Inflammatory macrophage treated with lipopolysaccharide for 1 hour (primary cell): ENCODE measurements around the gene MAPK12.
"Not testable (repeated sequence)": the region's sequence is repeated elsewhere in the genome, so short reads cannot be mapped to it uniquely, and the experiment has no call there.

Source experiments
- DNase-seq, 2 donors: peaks; one replicate each; pipeline ENCODE4 v3.0.0-alpha.2; 2020 to 2022

Gene MAPK12

DNA sequence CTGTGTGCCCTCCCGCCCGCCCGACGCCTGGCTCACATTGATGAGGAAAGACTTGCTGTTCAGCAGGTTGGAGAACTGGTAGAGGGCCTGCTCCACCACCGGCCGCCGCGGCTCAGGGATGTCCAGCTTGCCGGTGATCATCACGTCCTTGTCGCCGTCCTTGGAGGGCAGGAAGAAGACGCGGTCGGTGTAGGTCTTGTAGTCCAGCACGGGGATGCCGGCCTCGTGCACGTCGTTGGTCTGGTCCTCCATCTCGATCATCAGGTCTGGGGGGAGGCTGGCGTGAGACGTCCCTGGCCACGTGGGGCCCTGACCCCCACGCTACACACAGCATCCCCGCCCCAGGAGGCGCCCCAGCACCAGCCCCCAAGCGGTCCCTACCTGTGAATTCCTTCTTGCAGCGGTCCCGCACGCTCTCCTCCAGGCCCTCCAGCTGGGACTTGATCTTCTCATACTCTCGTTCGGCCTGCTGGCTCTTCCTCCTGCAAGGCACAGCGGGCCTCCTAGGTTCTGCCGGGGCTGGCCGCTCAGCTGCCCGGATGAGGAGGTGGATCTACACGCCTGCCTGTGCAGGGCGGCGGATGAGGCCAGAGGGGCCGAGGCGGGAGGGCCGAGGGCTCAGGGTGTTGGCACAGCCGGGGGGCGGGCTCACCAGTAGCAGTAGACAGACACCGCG, 19.4 kb upstream of the MAPK12 start:
- no peak for DNase-seq

DNA sequence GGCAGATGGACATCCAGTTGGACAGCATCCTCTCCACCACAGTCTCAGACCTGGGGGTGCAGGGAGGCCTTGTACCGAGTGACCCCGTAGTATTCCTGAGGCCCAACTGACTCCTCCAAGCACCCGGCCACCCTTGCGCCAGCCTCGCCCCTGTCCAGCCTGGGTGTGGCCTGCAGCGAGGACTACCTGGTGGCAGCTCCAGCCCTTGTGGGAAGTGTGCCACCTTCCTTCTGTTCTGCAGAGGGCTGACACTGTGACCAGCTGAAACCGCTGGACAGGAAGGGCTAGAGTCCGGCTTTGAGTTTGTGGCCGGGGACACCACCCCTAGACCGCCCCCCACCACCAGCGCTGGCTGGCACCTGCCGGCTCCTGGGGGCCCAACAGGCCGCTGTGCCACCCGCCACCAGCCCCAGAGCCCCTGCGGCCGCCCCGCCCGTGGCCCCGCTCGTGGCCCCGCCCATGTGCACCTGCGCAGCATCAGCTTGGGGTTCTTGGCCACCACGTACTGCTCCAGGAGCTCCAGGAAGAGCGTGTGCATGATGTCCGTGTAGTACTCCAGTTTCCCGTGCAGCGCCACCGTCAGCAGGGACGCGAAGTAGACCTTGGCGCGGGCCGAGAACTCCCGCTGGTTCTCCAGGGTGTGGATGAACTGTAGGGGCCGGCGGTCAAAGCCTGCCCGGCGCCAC, 18.7 kb upstream of the MAPK12 start:
- DNase-seq: no peak

DNA sequence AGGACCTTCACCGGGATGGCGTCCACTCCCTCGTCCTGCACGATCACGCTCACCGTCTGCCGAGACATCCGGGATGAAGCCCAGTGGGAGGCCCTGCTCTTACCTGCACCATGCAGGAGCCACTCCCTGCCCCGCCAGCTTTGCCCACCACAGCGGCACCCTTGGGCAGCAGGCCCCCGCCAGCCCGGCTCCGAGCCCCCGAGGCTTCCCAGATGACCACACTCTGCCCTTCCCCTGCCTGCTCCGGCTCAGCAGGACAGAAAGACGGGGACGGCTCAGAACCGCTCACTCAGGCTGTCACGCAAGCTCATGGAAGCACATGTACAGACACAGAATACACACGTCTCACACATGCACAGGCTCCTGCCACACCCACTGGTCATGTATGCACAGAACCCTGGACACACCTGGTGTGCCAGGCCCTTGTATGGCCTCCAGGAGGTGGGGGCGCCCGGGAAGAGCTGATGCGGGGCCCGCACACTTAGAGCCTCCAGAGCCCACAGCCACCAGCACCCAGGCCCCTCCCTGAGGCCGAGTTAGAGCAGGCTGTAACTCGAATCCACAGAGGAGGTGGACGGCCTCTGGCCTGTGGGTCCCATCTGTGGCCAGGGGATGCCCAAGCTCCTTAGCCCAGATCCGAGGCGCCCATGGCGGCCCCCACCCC, 17.6 kb upstream of the MAPK12 start:
- DNase-seq: no peak

DNA sequence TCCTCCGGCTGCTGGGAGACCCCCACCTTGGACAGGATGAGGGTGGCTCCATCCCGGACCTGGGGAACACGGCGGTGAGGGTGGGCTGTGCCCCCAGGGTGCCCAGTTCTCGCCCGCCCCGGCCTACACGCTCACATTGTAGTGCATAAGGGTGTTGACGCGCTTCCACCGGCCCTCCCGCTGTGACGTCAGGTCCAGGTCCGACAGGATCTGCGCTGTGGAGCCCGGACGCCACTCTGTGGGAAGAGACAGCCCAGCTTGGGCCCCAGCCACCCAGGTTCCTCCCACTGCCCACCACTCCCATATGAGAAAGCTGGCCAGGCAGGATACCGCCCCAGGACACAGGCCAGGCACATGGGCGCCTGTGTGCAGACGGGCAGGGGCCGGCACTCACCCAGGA, 17.0 kb upstream of the MAPK12 start:
- DNase-seq: no peak

DNA sequence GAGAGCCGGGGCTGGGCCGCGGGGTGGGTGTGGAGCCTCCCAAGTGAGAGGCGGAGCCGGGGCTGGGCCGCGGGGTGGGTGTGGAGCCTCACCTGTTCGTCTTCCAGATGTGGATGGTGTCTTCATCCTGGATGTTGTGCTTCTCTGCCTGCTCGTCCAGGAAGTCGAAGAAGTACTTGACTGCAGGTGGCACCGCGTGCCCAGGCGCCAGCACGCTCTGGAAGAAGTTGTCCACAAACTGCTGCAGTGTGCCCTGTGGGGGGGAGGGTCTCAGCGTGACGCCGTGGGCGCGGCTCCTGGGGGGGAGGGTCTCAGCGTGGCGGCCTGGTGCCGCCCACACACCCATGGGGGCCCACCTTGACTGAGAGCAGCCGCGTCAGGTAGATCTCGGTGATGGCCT, 16.3 kb upstream of the MAPK12 start:
- no peak for DNase-seq

DNA sequence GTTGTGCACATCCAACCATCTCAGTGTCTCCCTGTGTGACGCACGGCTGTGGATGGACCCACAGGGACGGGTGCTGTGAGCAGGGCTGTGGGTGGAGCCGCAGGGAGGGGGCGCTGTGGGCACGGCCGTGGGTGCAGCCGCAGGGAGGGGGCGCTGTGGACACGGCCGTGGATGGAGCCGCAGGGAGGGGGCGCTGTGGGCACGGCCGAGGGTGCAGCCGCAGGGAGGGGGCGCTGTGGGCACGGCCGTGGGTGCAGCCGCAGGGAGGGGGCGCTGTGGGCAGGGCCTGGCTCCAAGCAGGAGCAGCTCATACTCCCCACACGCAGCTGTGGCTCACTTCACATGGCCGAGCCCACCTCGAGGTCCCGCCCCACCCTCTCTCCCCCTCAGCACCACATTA, 14.7 kb upstream of the MAPK12 start:
- peak; percentile 42 to 70 for DNase-seq

DNA sequence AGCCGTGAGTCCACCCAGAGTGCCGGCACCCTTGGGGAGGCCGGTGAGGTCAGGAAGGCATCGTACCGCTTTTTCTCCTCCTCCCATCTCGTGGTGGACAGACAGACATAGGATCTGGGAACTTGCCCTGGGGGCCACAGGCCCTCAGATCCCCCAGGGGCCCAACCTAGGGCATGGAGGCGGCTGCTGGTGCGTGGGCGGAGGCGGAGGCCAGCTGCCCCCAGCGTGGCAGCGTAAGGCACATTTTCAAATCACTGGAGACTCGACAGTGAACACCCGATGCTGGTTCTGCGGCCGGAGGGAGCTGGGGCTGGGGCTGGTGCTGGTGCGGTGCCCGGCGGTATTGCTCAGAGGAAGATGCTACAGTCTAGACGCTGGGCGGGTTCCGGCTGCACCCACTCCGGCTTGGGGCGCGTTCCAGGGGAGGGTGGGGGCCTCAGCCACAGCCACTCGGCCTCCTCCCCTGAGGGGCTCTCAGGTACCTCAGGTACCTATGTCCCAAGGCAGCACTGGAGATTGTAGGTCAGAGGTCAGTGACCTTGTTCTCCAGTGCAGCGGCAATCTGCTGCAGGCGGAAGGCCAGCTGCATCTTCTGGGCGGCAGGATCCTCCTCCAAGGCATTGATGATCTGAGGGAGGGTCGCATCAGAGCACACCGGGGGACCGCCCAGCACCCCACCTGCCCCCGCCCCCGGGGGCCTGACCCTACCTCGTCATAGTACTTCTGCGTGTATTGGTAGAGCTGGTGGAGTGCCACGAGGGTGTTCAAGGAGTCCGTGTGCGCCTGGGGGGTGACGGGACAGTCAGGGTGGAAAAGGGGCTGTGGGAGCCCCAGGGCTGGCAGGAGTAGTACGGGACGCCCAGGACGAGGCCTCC, 13.9 kb upstream of the MAPK12 start:
- DNase-seq: no peak

DNA sequence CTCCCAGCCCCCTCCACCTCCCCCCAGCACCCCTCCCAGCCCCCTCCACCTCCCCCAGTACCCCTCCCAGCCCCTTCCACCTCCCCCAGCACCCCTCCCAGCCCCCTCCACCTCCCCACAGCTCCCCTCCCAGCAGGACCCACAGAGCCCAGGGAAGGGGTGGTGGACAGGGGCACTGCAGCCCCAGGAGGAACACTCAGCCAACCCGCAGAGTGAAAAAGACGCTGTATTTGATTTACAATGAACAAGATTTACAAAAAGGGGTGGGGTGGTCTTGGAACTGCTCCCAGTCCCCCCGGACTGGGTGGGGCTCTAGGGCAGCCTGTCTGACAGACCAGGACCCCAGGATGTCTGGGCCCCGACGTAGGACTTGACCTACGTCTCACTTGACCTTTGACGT, 13.3 kb upstream of the MAPK12 start:
- DNase-seq: no peak

DNA sequence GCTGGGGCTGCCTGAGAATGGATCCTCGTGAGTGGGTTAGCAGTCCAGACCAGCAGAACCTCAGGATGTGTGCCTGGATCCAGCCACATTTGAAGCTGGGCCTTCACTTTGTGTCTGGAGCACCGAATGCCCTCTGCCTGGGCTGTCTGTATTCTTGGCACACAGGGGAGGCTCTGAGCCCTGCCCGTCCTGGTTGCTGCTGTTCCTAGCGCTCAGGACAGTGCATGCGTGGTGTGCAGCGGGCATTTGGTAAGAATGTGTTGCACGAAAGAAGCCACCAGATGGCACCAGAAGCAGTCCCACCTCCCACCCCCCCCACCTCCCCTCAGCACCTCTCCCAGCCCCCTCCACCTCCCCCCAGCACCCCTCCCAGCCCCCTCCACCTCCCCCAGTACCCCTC, 12.8 kb upstream of the MAPK12 start:
- DNase-seq: peak; percentile 25 to 40

DNA sequence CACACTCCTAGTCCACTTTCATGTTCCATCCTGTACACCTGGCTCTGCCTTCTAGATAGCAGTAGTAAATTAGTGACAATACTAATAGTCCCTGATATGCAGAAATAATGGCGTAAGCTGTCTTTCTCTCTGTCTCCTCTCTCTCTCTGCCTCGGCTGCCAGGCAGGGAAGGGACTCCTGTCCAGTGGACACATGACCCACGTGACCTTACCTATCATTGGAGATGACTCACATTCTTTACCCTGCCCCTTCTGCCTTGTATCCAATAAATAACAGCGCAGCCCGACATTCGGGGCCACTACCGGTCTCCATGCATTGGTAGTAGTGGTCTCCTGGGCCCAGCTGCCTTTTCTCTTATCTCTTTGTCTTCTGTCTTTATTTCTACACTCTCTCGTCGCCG, 12.3 kb upstream of the MAPK12 start:
- DNase-seq: not testable (repeated sequence)

DNA sequence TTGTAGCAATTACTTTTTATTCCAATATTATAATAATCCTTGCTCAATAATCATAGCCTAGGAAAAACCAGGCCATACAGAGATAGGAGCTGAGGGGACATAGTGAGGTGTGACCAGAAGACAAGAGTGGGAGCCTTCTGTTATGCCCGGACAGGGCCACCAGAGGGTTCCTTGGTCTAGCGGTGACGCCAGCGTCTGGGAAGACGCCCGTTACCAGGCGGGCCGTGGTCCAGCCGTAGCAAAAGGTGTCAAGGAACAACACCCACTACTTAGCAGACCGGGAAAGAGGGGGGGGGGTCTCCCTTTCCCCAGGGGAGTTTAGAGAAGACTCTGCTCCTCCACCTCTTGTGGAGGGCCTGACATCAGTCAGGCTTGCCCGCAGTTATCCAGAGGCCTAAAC, 11.9 kb upstream of the MAPK12 start:
- DNase-seq: not testable (repeated sequence)

DNA sequence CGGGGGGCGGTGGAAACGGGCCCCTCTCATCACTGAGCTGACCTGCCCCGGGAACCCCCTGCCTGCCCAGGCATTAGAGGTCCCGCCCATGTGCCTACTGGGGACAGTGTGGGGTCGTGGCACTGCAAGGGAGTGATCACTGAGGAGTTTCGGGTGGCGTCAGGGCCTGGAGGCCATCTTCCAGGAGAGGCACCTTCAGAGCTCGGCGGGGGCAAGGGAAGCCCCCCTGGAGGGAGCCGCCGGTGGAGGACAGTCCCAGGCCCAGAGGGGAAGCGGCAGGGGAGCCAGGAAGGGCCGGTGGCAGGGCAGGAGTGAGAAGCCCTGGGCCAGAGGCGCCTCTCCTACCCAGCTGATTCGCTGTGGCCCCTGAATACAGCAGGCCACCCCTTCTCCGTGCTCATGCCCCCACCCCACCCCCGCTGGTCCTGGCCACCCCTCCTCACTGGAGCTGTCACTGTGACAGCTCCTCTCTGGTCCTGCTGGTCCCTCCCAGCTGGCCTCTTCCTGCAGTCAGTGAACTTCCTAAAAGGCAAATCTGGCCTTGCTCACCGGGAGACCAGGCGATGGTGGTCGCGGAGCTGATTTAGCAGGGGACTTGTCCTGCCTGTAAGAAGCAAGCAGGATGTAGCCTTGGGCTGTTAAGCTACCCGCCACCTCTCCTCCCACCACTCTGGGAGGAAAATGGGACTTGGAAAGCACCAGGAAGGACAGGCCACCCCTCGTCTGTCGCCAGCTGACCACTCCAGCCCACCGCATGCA, 10.7 kb upstream of the MAPK12 start:
- no peak for DNase-seq

DNA sequence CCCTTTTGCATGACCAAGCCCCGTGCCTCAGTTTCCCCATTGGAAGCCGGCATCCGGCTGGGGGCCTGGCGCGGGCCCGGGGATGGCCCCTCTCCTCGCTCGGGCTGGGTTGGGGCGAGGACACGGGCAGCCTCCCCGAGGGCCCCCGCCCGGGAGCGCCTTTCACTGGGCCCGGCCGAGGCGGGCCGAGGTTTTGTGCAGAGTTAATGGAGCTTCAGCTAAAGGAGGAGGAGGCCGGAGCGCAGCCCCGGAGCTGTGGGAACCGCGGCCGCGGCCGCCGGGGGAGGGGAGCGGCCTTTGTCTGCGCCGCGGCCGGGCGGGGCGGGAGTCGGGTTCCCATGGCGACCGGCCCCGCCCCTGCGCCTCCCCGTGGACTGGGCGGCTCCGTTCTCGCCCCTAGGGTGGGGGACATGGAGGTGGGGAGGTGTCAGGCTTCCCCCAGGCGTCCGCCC, 10.1 kb upstream of the MAPK12 start:
- DNase-seq: peak; percentile 24 to 54

DNA sequence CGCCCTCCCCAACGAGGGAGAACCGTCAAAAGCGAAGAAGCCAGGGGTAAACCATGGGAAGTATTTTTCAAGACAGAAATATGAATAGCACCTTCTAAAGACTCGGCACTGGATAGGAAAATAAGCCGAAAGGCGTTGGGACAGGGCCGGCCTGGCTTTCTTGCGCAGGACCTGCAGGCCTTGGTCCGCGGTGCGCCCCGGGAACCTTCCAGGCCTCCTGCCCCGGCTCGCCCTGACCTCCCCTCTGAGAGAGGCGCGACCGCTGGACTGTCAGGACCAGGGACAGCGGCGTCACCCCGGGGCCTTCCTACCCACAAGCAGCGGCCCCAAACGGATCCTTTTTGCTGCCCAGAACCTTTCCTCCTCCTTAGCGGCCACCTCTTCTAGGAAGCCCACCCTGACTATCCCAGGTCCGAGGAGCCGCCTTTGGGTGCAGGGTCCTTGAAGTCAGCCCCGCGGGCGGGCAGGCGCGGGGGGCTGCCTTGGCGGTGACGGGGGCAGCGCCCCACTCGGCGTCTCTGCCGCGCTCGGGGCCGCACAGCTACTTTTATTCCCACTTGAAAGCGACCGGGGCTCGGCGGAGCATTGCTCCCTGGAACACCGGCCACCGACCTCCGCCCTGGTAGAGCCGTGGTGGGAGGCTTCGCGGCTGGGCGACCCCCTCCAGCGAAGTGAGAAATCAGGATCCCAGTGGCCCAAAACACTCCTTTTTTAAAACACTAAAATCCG, 9.3 kb upstream of the MAPK12 start:
- peak; percentile 33 to 67 for DNase-seq

DNA sequence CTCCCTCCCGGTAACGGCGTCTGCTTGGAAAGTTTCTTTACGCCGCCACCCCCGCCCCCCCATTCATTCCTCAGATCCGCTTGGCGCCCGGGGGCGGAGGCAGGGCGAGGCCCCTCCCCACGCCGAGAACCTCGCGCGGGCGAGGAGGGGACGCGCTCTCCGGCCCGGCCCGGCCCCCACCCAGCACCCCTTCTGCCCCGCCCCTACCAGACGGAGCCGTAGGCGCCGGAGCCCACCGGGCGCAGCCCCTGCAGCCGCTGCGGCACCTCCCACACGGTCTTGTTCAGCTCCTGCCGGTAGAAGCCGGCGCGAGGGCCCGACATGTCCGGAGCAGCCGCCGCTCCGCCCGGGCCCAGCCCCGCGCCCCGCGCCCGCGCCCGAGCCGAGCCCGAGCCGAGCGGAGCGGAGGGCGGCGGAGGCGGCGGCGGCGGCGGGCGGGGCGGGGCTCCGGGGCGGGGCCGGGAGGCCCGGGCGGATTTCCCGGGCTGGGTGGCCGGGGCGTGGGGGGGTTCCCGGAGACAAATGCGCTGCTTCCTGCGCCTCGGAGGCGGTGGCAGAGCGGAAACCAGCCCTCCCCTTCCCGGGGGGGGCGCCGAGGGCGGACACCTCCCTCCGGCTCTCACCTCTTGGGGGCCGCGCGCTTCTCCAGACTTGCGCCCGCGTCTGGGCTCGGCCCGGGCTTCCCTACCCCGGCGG, 8.6 kb upstream of the MAPK12 start, which contains the start of gene MAPK11:
MAPK11 (minus strand) TSS at position 411 of the 696 bp plus-strand sequence; CDS start at position 323, 88 bp downstream.
- peak; percentile 39 to 46 for DNase-seq

DNA sequence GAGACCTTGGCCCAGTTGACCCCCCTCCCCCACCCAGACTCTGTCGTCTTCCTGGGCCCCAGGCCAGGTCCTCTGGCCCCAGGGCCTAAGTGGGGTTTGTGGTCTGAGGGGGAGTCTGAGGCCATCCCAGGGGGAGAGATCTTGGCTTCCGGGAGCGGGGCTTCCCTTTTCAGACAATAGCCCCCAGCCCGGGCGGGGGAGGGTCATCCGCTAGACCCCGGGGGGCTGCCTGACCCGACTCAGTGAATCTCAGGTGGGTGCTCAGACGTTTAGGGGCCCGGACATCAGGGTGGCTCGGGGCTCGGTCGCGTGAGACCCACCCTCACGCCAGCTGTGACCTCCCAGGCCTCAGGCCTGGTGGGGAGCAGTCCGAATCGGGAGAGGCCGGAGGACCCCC, 8.1 kb upstream of the MAPK12 start:
- DNase-seq: no peak

DNA sequence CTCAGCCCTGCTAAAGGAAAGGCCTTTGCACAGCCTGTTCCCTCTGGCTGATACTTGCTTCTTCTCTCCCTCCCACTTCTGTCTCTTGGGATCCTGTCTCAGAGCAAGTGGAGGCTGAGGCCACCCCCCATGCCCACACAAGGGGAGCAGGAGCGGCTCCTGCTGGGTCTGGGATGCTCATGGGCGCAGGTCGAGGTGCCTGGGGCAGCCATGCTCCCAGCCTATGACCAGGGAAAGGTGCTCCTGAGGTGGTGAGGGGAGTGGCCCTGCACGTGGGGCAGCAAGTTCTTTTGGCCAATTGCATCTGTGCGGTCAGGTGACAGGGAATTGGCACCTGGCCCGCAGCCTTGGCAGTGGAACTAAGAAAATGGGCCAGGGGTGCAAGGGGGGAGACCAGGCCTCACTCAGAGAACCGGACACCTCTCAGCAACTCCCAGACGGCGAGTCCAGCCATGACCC, 7.2 kb upstream of the MAPK12 start:
- DNase-seq: no peak

DNA sequence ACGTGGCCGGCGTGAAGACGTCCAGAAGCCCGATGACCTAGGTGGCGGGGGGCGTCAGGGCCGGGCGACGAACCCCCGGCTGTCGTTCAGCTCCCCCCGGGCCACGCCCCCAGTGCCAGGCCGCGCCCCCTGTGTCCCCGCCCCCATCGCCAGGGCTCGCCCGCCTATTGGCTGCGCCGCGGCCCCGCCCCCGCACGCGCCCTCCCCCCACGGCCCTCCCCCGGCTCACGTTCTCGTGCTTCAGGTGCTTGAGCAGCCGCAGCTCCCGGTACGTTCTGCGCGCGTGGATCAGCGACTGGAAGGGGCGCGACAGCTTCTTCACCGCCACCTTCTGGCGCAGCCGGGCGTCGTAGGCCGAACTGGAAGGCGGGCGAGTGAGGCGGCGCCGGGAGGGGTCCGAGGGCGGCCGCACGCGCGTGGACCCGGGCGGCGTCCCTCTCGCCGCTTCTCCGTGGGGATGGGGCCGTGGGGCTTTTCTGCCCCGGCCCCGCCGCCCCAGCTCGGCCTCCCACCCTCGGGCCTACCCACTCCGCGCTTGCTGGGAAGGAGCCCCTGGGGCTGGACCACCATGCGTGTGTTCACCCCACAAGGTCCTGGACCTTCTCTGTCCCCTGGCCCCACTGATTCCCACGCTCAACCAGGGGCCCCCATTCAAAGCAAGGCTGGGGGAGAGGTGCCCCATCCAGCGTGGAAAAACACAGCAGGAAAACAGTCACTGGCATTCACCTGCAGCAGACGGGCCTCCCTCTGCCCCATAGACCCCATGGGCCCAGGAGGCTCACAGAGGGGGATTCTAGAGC, 6.3 kb upstream of the MAPK12 start:
- DNase-seq: peak in 1 of 2 donors; percentile 29

DNA sequence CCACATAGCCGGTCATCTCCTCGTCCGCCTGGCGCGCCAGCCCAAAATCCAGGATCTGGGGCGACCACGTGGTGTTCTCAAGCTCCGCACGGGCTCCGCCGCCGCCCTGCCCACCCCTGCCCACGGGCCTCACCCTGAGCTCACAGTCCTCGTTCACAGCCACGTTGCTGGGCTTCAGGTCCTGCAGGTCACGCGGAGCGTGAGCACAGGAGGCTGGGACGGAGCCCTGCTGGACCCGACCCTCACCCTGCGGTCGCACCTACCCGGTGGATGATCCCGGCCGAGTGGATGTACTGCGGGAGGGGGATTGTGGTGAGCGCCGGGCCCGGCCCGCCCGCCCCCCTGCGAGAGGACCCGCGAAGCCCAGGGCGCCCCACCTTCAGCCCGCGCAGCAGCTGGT, 5.5 kb upstream of the MAPK12 start:
- DNase-seq: no peak
